ENCODE results near the gene GPR160. TPM values are rescaled to one million over a fixed set of nuclear protein-coding genes. Genes with fewer than 3 reads are reported as not detected.

The GPR160 gene
- total RNA-seq, 1 experiment from 2014 or later: 1.8 TPM

GRCh38 chr3:170040418-170040817, 2.6 kb downstream of the GPR160 start:
- BruUV-seq (replicated peaks): no TSS peak
- H3K9me3 Mint-ChIP-seq (ENCODE audit: unreplicated experiment): no peaks in the 10 kb centered on the region
- no peak overlapping the region for H3K27ac Mint-ChIP-seq (ENCODE audit: low read depth, unreplicated experiment)
- POLR2A ChIA-PET: interaction anchor here (0.6 kb wide), 1 partner anchor 1805 kb away, joined by 3 read pairs; no protein-coding TSS in a partner anchor
- TF ChIP-seq CTCF (IDR thresholded peaks at IDR 0.05; ENCODE audit: unreplicated experiment): no peak
- CTCF ChIA-PET: interaction anchor here (0.6 kb wide), 2 partner anchors 337 to 391 kb away, joined by 4 to 5 read pairs; no protein-coding TSS in a partner anchor
- H3K27me3 Mint-ChIP-seq (ENCODE audit: insufficient read depth, unreplicated experiment): no peaks in the 10 kb centered on the region
- DNase-seq (ENCODE audit: unreplicated experiment): no peak
- no peaks in the 10 kb centered on the region for H3K4me1 Mint-ChIP-seq (ENCODE audit: insufficient read depth, unreplicated experiment)
- no peak overlapping the region for H3K4me3 Mint-ChIP-seq (ENCODE audit: unreplicated experiment)
- H3K36me3 Mint-ChIP-seq (ENCODE audit: insufficient read depth, unreplicated experiment): peaks cover 6% of the 10 kb centered on the region
- intact Hi-C loops (cut with micrococcal nuclease): no loop called here

DNA sequence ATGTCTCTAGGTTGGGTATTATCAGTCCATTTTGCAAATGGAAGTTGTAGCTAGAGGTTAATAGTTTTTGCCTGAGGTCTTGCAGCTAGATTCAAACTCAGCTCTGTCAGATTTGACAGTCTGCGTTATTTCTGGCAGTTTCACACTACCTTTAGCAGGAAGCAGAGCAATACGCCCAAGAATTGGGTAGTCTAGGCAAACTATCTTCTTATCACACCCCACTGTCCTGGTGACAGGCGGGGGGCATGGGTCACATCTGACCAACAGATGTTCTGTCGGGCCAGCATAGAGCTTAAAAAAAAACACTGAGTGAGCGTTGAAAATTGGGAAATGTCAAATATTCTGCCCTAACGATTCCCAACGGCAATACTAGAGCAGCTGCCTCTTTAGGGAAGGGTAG, 5.7 kb downstream of the GPR160 start:
- Mint-ChIP-seq H3K27me3 (ENCODE audit: insufficient read depth, unreplicated experiment) (no peaks in the 10 kb centered on the region), H3K9me3 (ENCODE audit: unreplicated experiment) (no peaks in the 10 kb centered on the region), H3K4me1 (ENCODE audit: insufficient read depth, unreplicated experiment) (no peaks in the 10 kb centered on the region), H3K4me3 (ENCODE audit: unreplicated experiment) (no peak overlapping the region), H3K36me3 (ENCODE audit: insufficient read depth, unreplicated experiment) (peaks cover 6% of the 10 kb centered on the region), H3K27ac (ENCODE audit: low read depth, unreplicated experiment) (no peak overlapping the region)
- ChIA-PET POLR2A (interaction anchor here (0.7 kb wide), 1 partner anchor 81 kb away, joined by 3 read pairs; no protein-coding TSS in a partner anchor), CTCF (interaction anchor here (0.7 to 0.8 kb wide), 2 partner anchors 10 to 16 kb away, joined by 3 to 5 read pairs; no protein-coding TSS in a partner anchor)
- intact Hi-C loops (cut with micrococcal nuclease): no loop called here
- no peak for TF ChIP-seq CTCF (IDR thresholded peaks at IDR 0.05; ENCODE audit: unreplicated experiment)
- DNase-seq (ENCODE audit: unreplicated experiment): no peak
- BruUV-seq (replicated peaks): no TSS peak

DNA sequence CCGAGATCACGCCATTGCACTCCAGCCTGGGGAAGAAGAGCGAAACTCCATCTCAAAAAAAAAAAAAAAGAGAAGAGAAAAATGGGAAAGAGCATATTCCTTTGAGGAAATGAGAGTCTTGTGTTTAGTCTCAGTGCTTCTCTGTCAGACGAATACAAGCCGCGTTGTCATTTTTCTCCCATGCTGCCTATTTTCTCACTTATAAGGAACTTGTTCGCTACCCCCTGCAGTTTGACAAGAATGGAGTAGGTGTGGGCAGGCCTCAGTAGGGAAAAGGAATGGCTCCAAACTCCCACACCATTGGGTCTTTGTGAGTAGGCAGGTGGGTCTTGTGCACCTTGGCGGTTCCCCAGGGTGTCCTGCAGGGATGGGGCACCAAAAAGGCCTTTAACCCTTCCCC, 6.5 kb downstream of the GPR160 start:
- Mint-ChIP-seq H3K4me3 (ENCODE audit: unreplicated experiment) (no peak overlapping the region), H3K36me3 (ENCODE audit: insufficient read depth, unreplicated experiment) (peaks cover 6% of the 10 kb centered on the region)
- POLR2A ChIA-PET: no interaction called here

DNA sequence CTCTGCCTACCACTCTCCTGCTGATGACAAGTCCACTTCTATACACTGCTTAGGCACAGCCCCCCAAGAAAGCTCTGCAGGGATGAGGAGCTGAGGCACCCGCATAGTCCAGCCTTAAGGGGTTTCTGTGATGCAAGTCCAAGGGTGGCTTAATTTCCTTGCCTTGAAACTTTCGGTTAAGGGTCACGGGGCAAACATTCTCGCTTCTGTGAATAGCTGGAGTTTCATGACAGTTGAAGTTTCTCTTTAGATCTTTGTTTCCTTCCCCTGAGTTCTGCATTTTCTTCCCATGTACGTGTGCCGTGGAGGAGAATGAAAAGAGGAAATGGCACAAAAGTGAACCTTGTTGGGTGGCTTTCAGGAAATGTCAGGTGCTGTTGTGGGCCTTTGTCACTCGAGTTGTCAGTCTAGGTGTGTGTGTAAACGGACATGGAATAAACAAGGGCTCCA, 7.0 kb downstream of the GPR160 start:
- TF ChIP-seq CTCF (IDR thresholded peaks at IDR 0.05; ENCODE audit: unreplicated experiment): no peak
- Mint-ChIP-seq H3K27ac (ENCODE audit: low read depth, unreplicated experiment) (no peak overlapping the region), H3K27me3 (ENCODE audit: insufficient read depth, unreplicated experiment) (no peaks in the 10 kb centered on the region), H3K36me3 (ENCODE audit: insufficient read depth, unreplicated experiment) (peaks cover 6% of the 10 kb centered on the region), H3K4me1 (ENCODE audit: insufficient read depth, unreplicated experiment) (no peaks in the 10 kb centered on the region), H3K9me3 (ENCODE audit: unreplicated experiment) (no peaks in the 10 kb centered on the region), H3K4me3 (ENCODE audit: unreplicated experiment) (no peak overlapping the region)
- no TSS peak for BruUV-seq (replicated peaks)
- no peak for DNase-seq (ENCODE audit: unreplicated experiment)
- CTCF ChIA-PET: no interaction called here
- POLR2A ChIA-PET: no interaction called here
- intact Hi-C loops (cut with micrococcal nuclease): no loop called here

More for the DNA sequence above, 6.5 kb downstream of the GPR160 start:
- Mint-ChIP-seq H3K27me3 (ENCODE audit: insufficient read depth, unreplicated experiment) (no peaks in the 10 kb centered on the region), H3K27ac (ENCODE audit: low read depth, unreplicated experiment) (no peak overlapping the region), H3K4me1 (ENCODE audit: insufficient read depth, unreplicated experiment) (no peaks in the 10 kb centered on the region), H3K9me3 (ENCODE audit: unreplicated experiment) (no peaks in the 10 kb centered on the region)
- DNase-seq (ENCODE audit: unreplicated experiment): no peak
- intact Hi-C loops (cut with micrococcal nuclease): no loop called here
- no TSS peak for BruUV-seq (replicated peaks)
- TF ChIP-seq CTCF (IDR thresholded peaks at IDR 0.05; ENCODE audit: unreplicated experiment): no peak
- CTCF ChIA-PET: no interaction called here
